GM18868 (cell line): Measurements from ENCODE around the gene GPHN.
"Not testable (repeated sequence)": the region's sequence is repeated elsewhere in the genome, so short reads cannot be mapped to it uniquely, and the experiment has no call there.

Experiments used
- ATAC-seq: cut with Tn5 transposase; IDR thresholded peaks from one replicate; pipeline ENCODE4 v1.9.1; 2021; ENCODE audit warnings: mild to moderate bottlenecking, moderate library complexity; ENCODE audit not compliant: unreplicated experiment

GPHN gene

GRCh38 chr14:66651536-66652220 lies 143.7 kb downstream of the GPHN start:
- ATAC-seq = no peak

- no peak for ATAC-seq
These were observed 144.7 kb downstream of the GPHN start for GRCh38 chr14:66652525-66653106.

GRCh38 chr14:66657780-66658179 lies 149.8 kb downstream of the GPHN start:
- ATAC-seq = no peak

- ATAC-seq = no peak
These were observed 154.4 kb downstream of the GPHN start for GRCh38 chr14:66662374-66662773.

GRCh38 chr14:66677780-66678179 lies 169.8 kb downstream of the GPHN start:
- ATAC-seq = no peak

GRCh38 chr14:66680216-66680615 lies 172.3 kb downstream of the GPHN start:
- ATAC-seq = no peak

GRCh38 chr14:66696326-66696725 lies 188.4 kb downstream of the GPHN start:
- no peak for ATAC-seq

- ATAC-seq = no peak
These were observed 190.6 kb downstream of the GPHN start for GRCh38 chr14:66698503-66698902.

GRCh38 chr14:66701813-66702212 lies 193.9 kb downstream of the GPHN start:
- ATAC-seq = no peak

- no peak for ATAC-seq
These were observed 200.3 kb downstream of the GPHN start for GRCh38 chr14:66708267-66708666.

GRCh38 chr14:66709291-66709690 lies 201.3 kb downstream of the GPHN start:
- ATAC-seq = no peak

GRCh38 chr14:66714291-66714690 lies 206.3 kb downstream of the GPHN start:
- ATAC-seq = not testable (repeated sequence)

- ATAC-seq = not testable (repeated sequence)
These were observed 207.4 kb downstream of the GPHN start for GRCh38 chr14:66715313-66715712.

- ATAC-seq = no peak
These were observed 208.3 kb downstream of the GPHN start for GRCh38 chr14:66716227-66716626.

GRCh38 chr14:66717561-66718140 lies 209.7 kb downstream of the GPHN start:
- no peak for ATAC-seq

- ATAC-seq = no peak
These were observed 217.0 kb downstream of the GPHN start for GRCh38 chr14:66724996-66725395.

GRCh38 chr14:66731298-66731697 lies 223.4 kb downstream of the GPHN start:
- ATAC-seq = not testable (repeated sequence)

- ATAC-seq = no peak
These were observed 227.9 kb downstream of the GPHN start for GRCh38 chr14:66735853-66736252.

- ATAC-seq = no peak
These were observed 231.9 kb downstream of the GPHN start for GRCh38 chr14:66739826-66740225.

- no peak for ATAC-seq
These were observed 237.1 kb downstream of the GPHN start for GRCh38 chr14:66745078-66745477.

- ATAC-seq = no peak
These were observed 238.5 kb downstream of the GPHN start for GRCh38 chr14:66746316-66747006.

- peak; percentile 77 for ATAC-seq
These were observed 244.2 kb downstream of the GPHN start for GRCh38 chr14:66752109-66752508.
